Stimulated activated CD4-positive, alpha-beta T cell treated with anti-CD3 and anti-CD28 coated beads, Interleukin-4, amount 100 ng/mL, for 48 hours (primary cell): ENCODE results near the gene PEX14.

Experiments used
- DNase-seq, 2 donors: peaks; one replicate each; pipeline ENCODE4 v3.0.0-alpha.2; 2020; ENCODE audit warnings: low read depth in 2 of 2

PEX14 gene

GRCh38 chr1:10647414-10648170 is 172.8 kb downstream of the PEX14 start:
- no peak for DNase-seq

GRCh38 chr1:10648689-10649516 is 174.2 kb downstream of the PEX14 start:
- DNase-seq = no peak

- DNase-seq = no peak
These were observed 174.9 kb downstream of the PEX14 start for GRCh38 chr1:10649517-10650201.

GRCh38 chr1:10650556-10651388 is 176.0 kb downstream of the PEX14 start:
- DNase-seq = no peak

- no peak for DNase-seq
These were observed 176.6 kb downstream of the PEX14 start for GRCh38 chr1:10651389-10651766.

GRCh38 chr1:10651793-10652192 is 177.0 kb downstream of the PEX14 start:
- no peak for DNase-seq

GRCh38 chr1:10652626-10653025 is 177.9 kb downstream of the PEX14 start:
- no peak for DNase-seq

- DNase-seq = no peak
These were observed 178.8 kb downstream of the PEX14 start for GRCh38 chr1:10653370-10654125.

- DNase-seq = no peak
These were observed 180.3 kb downstream of the PEX14 start for GRCh38 chr1:10655002-10655401.

GRCh38 chr1:10656431-10656830 is 181.7 kb downstream of the PEX14 start:
- DNase-seq = no peak

- no peak for DNase-seq
These were observed 182.5 kb downstream of the PEX14 start for GRCh38 chr1:10657088-10657847.

- DNase-seq = no peak
These were observed 183.8 kb downstream of the PEX14 start for GRCh38 chr1:10658396-10659066.

GRCh38 chr1:10659218-10659617 is 184.5 kb downstream of the PEX14 start:
- no peak for DNase-seq

- DNase-seq = no peak
These were observed 185.1 kb downstream of the PEX14 start for GRCh38 chr1:10659646-10660540.

- no peak for DNase-seq
These were observed 186.7 kb downstream of the PEX14 start for GRCh38 chr1:10661453-10661852.

GRCh38 chr1:10662090-10662688 is 187.4 kb downstream of the PEX14 start:
- no peak for DNase-seq

- no peak for DNase-seq
These were observed 188.3 kb downstream of the PEX14 start for GRCh38 chr1:10662824-10663677.
